Measurements from ENCODE around the gene HES3. TPM values are rescaled to one million over a fixed set of nuclear protein-coding genes. Genes with fewer than 3 reads are reported as not detected.

Gene HES3
- total RNA-seq, 1 donor from 2014 or later = not detected

DNA sequence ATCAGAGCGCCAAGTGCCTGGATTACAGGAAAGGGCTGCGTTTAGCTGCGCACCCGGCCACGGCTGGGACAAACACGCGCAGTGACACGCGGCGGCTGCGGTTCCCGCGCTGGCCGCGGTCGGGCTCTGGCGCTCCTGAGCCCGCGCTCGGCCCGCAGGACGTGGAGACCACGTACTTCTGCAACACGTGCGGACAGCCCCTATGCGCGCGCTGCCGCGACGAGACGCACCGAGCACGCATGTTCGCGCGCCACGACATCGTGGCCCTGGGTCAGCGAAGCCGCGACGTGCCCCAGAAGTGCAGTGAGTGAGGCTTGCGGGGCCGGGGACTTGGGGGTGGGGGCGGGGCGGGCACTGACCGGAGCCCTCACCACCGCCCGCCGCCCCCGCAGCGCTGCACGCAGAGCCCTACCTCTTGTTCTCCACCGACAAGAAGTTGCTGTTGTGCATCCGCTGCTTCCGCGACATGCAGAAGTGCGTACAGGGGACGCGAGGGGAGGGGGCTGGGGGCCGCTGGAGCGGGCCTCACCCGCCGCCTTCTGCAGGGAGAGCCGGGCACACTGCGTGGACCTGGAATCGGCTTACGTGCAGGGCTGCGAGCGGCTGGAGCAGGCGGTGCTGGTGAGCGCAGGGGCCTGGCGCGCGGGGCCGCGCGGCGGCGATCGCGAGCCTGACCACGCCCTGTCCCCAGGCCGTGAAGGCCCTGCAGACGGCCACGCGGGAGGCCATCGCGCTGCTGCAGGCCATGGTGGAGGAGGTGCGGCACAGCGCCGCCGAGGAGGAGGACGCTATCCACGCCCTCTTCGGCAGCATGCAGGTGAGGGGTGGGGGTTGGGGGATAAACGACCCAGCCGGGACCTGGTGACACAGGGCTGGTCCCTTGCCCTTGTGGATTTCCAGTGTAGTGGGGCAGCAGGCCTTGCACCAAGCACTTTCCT is 35.0 kb upstream of the HES3 start:
- FAIRE-seq = no peak

DNA sequence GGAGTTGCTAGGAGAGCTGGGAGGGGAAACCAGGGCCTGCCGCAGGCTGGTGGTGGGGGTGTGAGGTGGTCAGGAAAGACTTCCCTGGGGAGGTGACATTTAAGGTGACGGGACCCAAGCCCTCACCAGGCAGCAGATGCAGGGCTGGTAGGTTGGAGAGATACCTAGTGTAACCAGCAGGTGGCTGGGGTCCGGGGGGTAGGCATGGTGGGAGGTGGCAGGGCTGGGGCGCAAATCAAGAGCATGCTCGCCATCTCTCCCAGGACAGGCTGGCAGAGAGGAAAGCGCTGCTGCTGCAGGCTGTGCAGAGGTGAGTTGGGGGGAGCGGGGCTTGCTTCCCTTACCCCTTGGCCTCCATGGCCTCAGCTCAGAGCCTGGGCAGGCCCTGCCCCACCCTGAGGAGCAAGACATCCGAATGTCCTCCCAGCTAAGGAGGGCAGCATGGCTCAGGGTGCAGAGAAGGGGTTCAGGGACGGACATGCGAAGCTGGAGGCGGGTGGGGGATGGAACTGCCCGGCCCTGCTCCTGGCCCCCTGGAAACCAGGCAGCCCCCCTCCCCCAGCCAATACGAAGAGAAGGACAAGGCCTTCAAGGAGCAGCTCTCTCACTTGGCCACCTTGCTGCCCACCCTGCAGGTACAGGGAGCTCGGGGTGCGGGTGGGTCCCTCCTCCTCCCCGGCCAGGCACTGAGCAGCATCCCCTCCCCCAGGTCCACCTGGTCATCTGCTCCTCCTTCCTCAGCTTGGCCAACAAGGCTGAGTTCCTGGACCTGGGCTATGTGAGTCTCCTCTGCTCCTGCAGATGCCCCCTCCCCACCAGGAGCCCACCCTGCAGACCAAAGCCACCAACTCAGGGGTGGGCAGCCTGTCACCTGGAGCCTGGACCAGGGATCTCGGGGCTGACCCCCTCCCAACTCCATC is 34.1 kb upstream of the HES3 start:
- TF ChIP-seq, protein P1, sequence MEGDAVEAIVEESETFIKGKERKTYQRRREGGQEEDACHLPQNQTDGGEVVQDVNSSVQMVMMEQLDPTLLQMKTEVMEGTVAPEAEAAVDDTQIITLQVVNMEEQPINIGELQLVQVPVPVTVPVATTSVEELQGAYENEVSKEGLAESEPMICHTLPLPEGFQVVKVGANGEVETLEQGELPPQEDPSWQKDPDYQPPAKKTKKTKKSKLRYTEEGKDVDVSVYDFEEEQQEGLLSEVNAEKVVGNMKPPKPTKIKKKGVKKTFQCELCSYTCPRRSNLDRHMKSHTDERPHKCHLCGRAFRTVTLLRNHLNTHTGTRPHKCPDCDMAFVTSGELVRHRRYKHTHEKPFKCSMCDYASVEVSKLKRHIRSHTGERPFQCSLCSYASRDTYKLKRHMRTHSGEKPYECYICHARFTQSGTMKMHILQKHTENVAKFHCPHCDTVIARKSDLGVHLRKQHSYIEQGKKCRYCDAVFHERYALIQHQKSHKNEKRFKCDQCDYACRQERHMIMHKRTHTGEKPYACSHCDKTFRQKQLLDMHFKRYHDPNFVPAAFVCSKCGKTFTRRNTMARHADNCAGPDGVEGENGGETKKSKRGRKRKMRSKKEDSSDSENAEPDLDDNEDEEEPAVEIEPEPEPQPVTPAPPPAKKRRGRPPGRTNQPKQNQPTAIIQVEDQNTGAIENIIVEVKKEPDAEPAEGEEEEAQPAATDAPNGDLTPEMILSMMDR (IDR thresholded peaks at IDR 0.05; ENCODE audit: insufficient read depth, low read length, severe bottlenecking) = peak; percentile 38
- peaks cover 12% of the 10 kb centered on the region for H3K36me3 ChIP-seq (ENCODE audit: control insufficient read depth, insufficient read depth, low read length)
- DNase-seq (ENCODE audit: low read depth) (no peak), FAIRE-seq (no peak)
- H3K27me3 ChIP-seq (ENCODE audit: control insufficient read depth, insufficient read depth, low read length) = no peaks in the 10 kb centered on the region
- no peak overlapping the region for H3K4me3 ChIP-seq (ENCODE audit: low read depth, low read length)

More for the DNA sequence above, 35.0 kb upstream of the HES3 start:
- Histone ChIP-seq H3K4me3 (ENCODE audit: low read depth, low read length) (no peak overlapping the region), H3K27me3 (ENCODE audit: control insufficient read depth, insufficient read depth, low read length) (no peaks in the 10 kb centered on the region), H3K36me3 (ENCODE audit: control insufficient read depth, insufficient read depth, low read length) (peaks cover 12% of the 10 kb centered on the region)
- DNase-seq (ENCODE audit: low read depth) = no peak
- TF ChIP-seq, protein P1 (IDR thresholded peaks at IDR 0.05; ENCODE audit: insufficient read depth, low read length, severe bottlenecking) = no peak

DNA sequence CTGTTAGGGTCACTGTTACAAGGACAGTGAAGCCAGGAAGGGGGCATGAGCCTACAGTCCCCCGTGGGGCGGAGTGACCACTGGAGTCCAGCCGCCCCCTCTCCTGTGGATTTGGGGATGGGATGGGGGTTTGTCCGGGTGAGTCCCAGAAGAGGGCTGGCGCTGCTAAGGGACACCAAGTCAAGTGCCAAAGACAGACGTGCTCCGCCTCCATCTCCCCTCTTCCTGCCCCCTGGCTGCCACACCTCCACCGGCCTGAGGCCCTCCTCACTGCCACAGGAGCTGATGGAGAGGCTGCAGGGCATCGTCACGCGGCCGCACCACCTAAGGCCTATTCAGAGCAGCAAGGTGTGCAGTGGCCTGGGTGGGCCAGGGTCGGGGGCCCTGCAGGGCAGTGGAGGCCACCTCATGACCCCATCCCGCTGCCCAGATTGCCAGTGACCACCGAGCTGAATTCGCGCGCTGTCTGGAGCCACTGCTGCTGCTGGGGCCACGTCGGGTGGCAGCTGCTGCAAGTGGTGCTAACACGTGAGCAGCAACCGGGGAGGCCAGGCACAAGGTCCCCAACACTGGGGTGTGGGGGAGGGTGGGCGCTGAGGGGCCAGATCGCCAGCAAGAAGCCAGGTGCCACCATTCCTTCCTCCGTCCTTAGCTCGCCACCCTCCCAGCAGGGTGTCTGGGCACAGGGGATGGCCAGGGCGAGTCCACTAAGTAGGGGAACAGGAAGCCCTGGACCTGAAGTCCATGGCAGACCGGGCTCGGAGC is 33.2 kb upstream of the HES3 start:
- Histone ChIP-seq H3K27me3 (ENCODE audit: control insufficient read depth, insufficient read depth, low read length) (no peaks in the 10 kb centered on the region), H3K36me3 (ENCODE audit: control insufficient read depth, insufficient read depth, low read length) (peaks cover 12% of the 10 kb centered on the region), H3K4me3 (ENCODE audit: low read depth, low read length) (no peak overlapping the region)
- FAIRE-seq = no peak
- no peak for DNase-seq (ENCODE audit: low read depth)
- TF ChIP-seq, protein P1 (IDR thresholded peaks at IDR 0.05; ENCODE audit: insufficient read depth, low read length, severe bottlenecking) = no peak

DNA sequence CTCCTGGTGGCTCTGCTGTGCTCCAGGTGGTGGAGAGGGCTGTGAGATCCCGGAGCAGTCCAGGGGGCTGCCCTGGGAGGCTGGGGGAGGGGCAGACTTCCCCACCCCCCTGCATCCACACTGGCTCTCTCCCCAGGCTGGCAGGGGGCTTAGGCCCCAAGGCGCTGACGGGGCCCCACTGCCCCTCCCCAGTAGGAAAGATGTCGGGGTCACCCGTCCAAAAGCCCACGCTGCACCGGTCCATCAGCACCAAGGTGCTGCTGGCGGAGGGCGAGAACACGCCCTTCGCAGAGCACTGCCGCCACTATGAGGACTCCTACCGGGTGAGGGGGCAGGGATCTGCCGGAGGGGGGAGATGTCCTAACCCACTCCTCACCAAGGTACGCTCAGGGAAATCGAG is 32.2 kb upstream of the HES3 start:
- no peaks in the 10 kb centered on the region for H3K27me3 ChIP-seq (ENCODE audit: control insufficient read depth, insufficient read depth, low read length)
- FAIRE-seq = no peak
- peaks cover 12% of the 10 kb centered on the region for H3K36me3 ChIP-seq (ENCODE audit: control insufficient read depth, insufficient read depth, low read length)
- H3K4me3 ChIP-seq (ENCODE audit: low read depth, low read length) = no peak overlapping the region
- TF ChIP-seq, protein P1 (IDR thresholded peaks at IDR 0.05; ENCODE audit: insufficient read depth, low read length, severe bottlenecking) = no peak
- DNase-seq (ENCODE audit: low read depth) = no peak

DNA sequence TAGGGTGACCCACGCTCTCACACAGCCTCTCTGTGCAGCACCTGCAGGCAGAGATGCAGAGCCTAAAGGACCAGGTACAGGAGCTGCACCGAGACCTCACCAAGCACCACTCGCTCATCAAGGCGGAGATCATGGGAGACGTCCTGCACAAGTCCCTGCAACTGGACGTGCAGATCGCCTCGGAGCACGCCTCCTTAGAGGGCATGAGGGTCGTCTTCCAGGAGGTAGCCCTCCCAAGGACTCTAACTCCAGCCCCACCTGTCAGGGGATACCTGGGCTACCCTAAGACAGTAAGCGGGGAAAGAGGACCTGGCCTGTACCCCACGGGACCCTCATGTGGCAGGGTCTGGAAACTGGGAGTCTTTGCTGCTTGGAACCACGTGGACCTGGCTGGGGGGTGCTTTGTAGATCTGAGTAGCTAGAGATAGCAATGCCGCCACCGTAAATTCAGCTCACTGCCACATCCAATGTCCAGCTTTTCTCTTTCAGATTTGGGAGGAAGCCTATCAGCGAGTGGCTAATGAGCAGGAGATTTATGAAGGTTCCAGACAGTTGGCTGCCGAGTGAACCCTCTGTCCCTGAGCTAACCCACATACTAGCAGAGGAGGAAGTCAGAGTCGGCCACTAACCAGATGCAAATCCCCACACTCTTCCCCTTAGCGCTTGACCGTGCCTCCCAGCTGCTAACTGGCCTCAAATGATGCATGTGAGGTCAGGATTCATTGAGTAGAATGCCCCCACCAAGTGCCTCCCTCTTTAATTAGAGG is 31.6 kb upstream of the HES3 start:
- no peak overlapping the region for H3K4me3 ChIP-seq (ENCODE audit: low read depth, low read length)
- H3K36me3 ChIP-seq (ENCODE audit: control insufficient read depth, insufficient read depth, low read length) = peaks cover 12% of the 10 kb centered on the region
- TF ChIP-seq, protein P1 (IDR thresholded peaks at IDR 0.05; ENCODE audit: insufficient read depth, low read length, severe bottlenecking) = no peak
- no peaks in the 10 kb centered on the region for H3K27me3 ChIP-seq (ENCODE audit: control insufficient read depth, insufficient read depth, low read length)
- DNase-seq (ENCODE audit: low read depth) (no peak), FAIRE-seq (no peak)
